Measurements from ENCODE around the gene FHOD3.
A peak's percentile ranks its signal among the peaks of the same experiment; 100 is the strongest.

The FHOD3 gene

GRCh38 chr18:36300211-36300610, 2.7 kb downstream of the FHOD3 start:
- TF ChIP-seq CTCF (IDR thresholded peaks at IDR 0.05; ENCODE audit: low read depth, low read length), result no peak
- no peak for DNase-seq (ENCODE audit: low read depth, low spot score)
- in situ Hi-C loops (cut with HindIII; ENCODE audit: low sequenced_read_pairs), result no loop called here
- H3K4me3 ChIP-seq (ENCODE audit: low read depth, low read length), result no peak overlapping the region

- TF ChIP-seq CTCF (IDR thresholded peaks at IDR 0.05; ENCODE audit: low read depth, low read length), result no peak
- in situ Hi-C loops (cut with HindIII; ENCODE audit: low sequenced_read_pairs), result no loop called here
- no peak overlapping the region for H3K4me3 ChIP-seq (ENCODE audit: low read depth, low read length)
- no peak for DNase-seq (ENCODE audit: low read depth, low spot score)
Measured at GRCh38 chr18:36301884-36302283, 4.4 kb downstream of the FHOD3 start.

- TF ChIP-seq CTCF (IDR thresholded peaks at IDR 0.05; ENCODE audit: low read depth, low read length), result no peak
- no peak overlapping the region for H3K4me3 ChIP-seq (ENCODE audit: low read depth, low read length)
- in situ Hi-C loops (cut with HindIII; ENCODE audit: low sequenced_read_pairs), result no loop called here
- peak; percentile 45 for DNase-seq (ENCODE audit: low read depth, low spot score)
Measured at GRCh38 chr18:36302676-36303075, 5.2 kb downstream of the FHOD3 start.

GRCh38 chr18:36303211-36303844, 5.8 kb downstream of the FHOD3 start:
- no peak overlapping the region for H3K4me3 ChIP-seq (ENCODE audit: low read depth, low read length)
- TF ChIP-seq CTCF (IDR thresholded peaks at IDR 0.05; ENCODE audit: low read depth, low read length), result no peak
- in situ Hi-C loops (cut with HindIII; ENCODE audit: low sequenced_read_pairs), result no loop called here
- DNase-seq (ENCODE audit: low read depth, low spot score), result no peak

- no peak for DNase-seq (ENCODE audit: low read depth, low spot score)
- in situ Hi-C loops (cut with HindIII; ENCODE audit: low sequenced_read_pairs), result no loop called here
- no peak for TF ChIP-seq CTCF (IDR thresholded peaks at IDR 0.05; ENCODE audit: low read depth, low read length)
- H3K4me3 ChIP-seq (ENCODE audit: low read depth, low read length), result no peak overlapping the region
Measured at GRCh38 chr18:36304723-36305122, 7.2 kb downstream of the FHOD3 start.

- no peak for TF ChIP-seq CTCF (IDR thresholded peaks at IDR 0.05; ENCODE audit: low read depth, low read length)
- in situ Hi-C loops (cut with HindIII; ENCODE audit: low sequenced_read_pairs), result no loop called here
- no peak overlapping the region for H3K4me3 ChIP-seq (ENCODE audit: low read depth, low read length)
- DNase-seq (ENCODE audit: low read depth, low spot score), result peak; percentile 37
Measured at GRCh38 chr18:36305375-36305774, 7.9 kb downstream of the FHOD3 start.

Data from astrocyte of the spinal cord (primary cell).